ENCODE measurements around the gene CLDN2.
"Not testable (repeated sequence)": the region's sequence is repeated elsewhere in the genome, so short reads cannot be mapped to it uniquely, and the experiment has no call there.

CLDN2 gene

DNA sequence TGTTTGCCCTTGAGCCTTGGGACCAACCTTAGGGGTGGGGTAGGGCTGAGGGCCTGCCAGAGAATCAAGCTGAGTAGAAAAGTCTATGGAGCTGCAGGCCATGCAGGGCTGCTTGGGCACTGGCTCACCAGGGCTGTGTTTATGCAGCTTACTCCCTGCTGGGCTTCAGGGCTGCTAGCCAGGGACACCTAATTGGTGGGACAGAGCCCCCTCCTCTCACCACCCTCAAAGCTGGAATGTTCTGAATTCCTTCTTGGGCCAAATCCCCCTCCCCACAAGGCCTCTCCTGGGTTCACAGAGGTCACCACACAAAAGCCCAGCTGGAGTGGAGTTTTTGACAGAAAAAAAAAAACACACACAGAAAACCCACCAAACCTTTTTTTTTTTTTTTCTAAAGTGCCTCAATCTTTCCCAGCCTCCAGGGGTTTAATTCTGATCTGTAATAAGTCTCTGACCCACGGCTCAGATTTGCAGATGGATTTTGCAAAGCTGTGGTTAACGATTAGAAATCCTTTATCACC, at the start of gene CLDN2:
Gene CLDN2, plus strand, starts transcription at position 471 of the 521 bp plus-strand sequence. CDS start 7,827 bp downstream, outside the sequence.
- in situ Hi-C loops (cut with HindIII; ENCODE audit: low sequenced_read_pairs): no loop called here
- peak; percentile 50 for DNase-seq (ENCODE audit: low read depth, low spot score)
- TF ChIP-seq CTCF (IDR thresholded peaks at IDR 0.05; ENCODE audit: low read depth, low read length): no peak
- no peak within 1 kb of the TSS for H3K4me3 ChIP-seq (ENCODE audit: low read depth, low read length)

DNA sequence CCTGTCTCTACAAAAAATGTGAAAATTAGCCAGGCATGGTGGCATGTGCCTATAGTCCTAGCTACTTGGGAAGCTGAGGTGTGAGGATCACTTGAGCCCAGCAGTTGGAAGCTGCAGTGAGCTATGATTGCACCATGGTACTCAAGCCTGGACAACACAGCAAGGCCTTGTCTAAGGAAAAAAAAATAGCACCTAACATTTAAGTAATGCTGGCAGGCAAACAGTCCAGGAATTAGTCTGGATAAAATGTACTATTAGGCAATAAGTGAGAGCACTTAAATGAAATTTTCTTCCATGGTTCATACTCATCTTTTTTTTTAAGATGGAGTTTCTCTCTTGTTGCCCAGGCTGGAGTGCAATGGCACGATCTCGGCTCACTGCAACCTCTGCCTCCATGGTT, 47.4 kb upstream of the CLDN2 start:
- in situ Hi-C loops (cut with HindIII; ENCODE audit: low sequenced_read_pairs); DNase-seq (ENCODE audit: low read depth, low spot score); H3K4me3 ChIP-seq (ENCODE audit: low read depth, low read length): not testable (repeated sequence)

- DNase-seq (ENCODE audit: low read depth, low spot score): peak; percentile 45
- no peak overlapping the region for H3K4me3 ChIP-seq (ENCODE audit: low read depth, low read length)
- TF ChIP-seq CTCF (IDR thresholded peaks at IDR 0.05; ENCODE audit: low read depth, low read length): peak; percentile 69
- in situ Hi-C loops (cut with HindIII; ENCODE audit: low sequenced_read_pairs): no loop called here
Observed at GRCh38 chrX:106874075-106874474, 46.1 kb upstream of the CLDN2 start.

GRCh38 chrX:106875151-106875550, 45.1 kb upstream of the CLDN2 start:
- in situ Hi-C loops (cut with HindIII; ENCODE audit: low sequenced_read_pairs): no loop called here
- no peak for DNase-seq (ENCODE audit: low read depth, low spot score)
- no peak for TF ChIP-seq CTCF (IDR thresholded peaks at IDR 0.05; ENCODE audit: low read depth, low read length)
- H3K4me3 ChIP-seq (ENCODE audit: low read depth, low read length): no peak overlapping the region

DNA sequence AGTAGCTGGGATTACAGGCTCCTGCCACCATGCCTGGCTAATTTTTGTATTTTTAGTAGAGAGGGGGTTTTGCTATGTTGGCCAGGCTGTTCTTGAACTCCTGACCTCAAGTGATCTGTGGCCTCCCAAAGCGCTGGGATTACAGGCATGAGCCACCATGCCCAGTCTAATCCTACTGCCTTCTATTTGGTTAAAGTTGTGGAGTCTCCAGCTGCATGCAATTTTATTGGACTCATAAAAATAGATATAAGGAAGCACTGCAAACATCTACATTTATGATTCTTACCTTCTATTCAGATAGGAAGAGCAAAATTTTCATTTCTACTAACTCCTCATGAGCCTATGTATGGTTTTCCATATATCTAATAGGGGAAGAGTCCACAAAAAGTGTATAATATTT, 30.7 kb upstream of the CLDN2 start:
- DNase-seq (ENCODE audit: low read depth, low spot score): no peak
- H3K4me3 ChIP-seq (ENCODE audit: low read depth, low read length): no peak overlapping the region
- in situ Hi-C loops (cut with HindIII; ENCODE audit: low sequenced_read_pairs): no loop called here
- no peak for TF ChIP-seq CTCF (IDR thresholded peaks at IDR 0.05; ENCODE audit: low read depth, low read length)

DNA sequence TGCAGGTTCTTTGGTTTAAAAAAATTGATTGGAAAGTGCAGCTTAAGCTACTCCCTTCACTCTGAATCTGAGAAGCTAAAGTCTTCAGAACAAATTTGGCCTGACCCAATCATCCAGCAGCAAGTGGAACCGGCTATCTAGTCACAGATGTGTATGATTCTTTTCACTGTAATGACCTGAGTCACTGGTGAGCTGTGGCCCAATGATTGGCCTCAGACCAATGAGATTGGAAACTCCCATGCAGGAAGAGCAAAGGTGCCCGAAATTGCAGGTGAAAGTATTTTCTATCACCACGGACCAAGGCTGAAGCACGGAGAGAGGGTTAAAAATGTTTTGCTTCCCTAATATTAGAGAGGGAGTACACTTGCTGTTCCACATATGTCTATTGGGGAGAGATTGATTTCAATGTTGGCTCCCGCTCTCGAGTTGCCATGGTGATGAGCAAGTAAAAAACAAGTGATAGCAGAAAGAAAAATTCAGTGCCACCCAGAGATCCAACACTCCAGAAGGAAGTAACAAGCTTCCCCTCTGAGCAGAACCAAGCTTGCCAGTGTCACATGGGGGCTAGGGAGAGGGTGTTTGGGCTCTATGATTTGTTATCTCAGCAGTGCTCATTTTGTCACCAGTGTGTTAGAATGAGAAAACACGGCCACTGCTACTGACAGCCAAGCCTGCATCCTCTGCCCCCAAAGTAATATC, 28.3 kb upstream of the CLDN2 start:
- in situ Hi-C loops (cut with HindIII; ENCODE audit: low sequenced_read_pairs): no loop called here
- TF ChIP-seq CTCF (IDR thresholded peaks at IDR 0.05; ENCODE audit: low read depth, low read length): no peak
- no peak overlapping the region for H3K4me3 ChIP-seq (ENCODE audit: low read depth, low read length)
- no peak for DNase-seq (ENCODE audit: low read depth, low spot score)

GRCh38 chrX:106894392-106894909, 25.8 kb upstream of the CLDN2 start:
- no peak overlapping the region for H3K4me3 ChIP-seq (ENCODE audit: low read depth, low read length)
- peak; percentile 83 for TF ChIP-seq CTCF (IDR thresholded peaks at IDR 0.05; ENCODE audit: low read depth, low read length)
- peak; percentile 79 for DNase-seq (ENCODE audit: low read depth, low spot score)
- in situ Hi-C loops (cut with HindIII; ENCODE audit: low sequenced_read_pairs): no loop called here

Measured in astrocyte of the spinal cord (primary cell).